Measurements from ENCODE around the gene DOP1B.
"Not testable (repeated sequence)": the region's sequence is repeated elsewhere in the genome, so short reads cannot be mapped to it uniquely, and the experiment has no call there.

The DOP1B gene

DNA sequence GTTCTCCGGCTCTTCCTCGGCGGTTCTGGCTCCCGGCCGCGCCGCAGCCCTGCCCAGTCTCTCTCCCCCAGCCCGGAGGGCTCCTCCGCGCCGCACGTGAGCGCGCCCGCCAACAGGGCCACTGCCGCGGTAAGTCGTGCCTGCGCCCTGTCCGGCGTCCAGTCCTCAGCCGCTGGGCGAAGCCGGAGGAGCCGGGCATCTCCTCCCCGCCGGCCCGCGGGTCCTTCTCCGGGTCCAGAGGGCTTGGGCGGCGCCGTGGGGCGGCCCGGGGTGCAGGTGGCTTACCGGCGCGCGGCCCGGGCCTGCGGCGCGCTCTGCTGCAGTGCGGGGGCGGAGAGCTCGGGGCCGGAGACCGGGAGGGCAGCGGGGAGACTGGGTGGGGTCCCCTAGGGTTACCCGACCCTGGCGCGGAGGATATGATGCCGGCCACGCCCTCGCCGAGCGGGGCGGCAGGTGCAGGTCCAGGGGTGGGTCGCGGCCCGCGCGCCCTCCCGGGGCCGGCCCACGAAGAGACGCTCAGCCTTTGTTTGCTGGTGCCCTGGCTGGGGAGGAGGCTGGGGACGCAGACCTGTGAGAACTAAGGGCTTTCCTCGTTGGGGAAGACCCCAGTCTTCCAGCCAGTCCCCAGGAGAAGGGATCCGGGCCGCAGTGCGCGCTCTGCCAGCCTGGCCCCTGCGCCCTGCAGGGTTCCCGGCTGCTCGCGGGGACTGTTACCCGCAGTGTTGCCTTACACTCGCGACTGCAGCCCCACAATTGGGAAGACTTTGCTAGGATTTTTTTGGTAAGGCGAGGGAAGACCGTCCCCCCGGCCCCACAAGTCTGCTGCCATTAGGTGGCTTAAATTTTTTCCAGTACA is at the start of gene DOP1B:
DOP1B (plus strand) TSS at position 10 of the 856 bp plus-strand sequence. CDS start 7,910 bp downstream, outside the sequence.
- no peak for DNase-seq

DNA sequence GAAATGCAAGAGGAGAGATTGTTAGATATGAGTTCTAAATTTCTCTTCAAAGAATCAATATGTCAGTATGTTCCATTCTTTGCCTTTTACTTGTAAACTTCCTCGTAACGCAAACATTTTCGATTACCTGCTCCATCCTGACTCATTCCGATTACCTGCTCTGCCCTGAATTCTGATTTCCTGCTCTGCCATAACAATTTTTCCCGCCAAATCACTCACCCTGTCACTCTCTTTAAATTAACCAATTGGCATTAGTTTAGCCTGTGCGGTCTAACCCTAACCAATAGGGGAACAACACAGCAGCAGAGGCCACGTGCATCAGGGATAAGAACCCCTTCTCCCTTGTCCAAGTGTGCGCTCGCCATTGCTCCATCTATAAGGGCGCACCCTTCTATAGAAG is 46.8 kb upstream of the DOP1B start:
- no peak for DNase-seq

- no peak for DNase-seq
These were observed 45.4 kb upstream of the DOP1B start for GRCh38 chr21:36111238-36111637.

DNA sequence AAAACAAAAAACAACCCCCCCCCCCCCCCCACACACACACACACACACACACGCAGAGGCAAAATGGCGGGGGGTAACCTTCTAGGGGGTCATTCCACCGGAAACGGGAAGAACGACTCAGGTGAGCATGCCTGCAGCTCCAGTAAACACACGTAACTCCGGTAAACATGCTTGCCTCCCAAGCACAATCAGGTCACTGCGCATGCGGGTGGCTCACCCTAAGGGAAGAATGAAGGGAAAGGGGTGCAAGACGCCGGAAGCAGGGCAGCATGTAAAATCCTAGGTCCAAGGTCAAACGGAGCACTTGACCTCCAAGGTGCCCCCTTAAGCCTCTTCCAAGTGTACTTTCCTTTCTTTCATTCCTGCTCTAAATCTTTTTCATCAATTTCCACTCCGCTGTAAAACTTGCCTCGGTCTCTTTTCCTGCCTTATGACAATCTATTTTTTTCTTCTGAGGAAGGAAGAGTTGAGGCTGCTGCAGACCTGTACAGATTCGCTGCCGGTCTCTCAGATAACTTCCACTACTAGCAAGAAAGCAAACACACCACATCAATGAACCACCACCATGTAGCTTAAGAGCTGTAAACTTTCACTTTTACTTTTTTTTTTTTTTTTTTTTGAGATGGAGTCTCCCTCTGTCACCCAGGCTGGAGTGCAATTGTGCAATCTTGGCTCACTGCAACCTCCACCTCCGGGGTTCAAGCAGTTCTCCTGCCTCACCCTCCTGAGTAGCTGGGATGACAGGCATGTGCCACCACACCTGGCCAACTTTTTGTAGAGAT is 42.8 kb upstream of the DOP1B start:
- DNase-seq: no peak

GRCh38 chr21:36115138-36115730 is 41.4 kb upstream of the DOP1B start:
- no peak for DNase-seq

DNA sequence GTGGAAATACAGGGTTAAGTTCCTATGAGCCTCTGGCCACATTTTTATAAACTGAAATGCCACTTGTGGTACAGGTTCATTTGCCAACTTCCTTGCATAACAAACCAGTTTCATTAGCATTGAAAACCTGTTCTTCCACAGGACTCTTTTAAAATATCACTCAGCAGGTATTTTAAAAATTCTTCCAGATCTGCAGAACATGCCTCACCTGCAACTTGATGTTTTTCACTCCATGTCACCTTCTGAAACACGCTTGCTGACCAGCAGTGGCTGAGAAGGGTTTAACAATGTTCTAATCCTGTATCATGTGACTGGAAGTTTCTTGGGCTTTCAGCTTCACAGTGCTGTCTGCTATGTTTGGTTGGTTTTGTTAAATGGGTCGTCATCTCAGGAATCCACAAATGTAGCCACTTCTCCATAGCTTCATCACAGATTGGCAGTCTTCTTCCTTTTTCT is 39.3 kb upstream of the DOP1B start:
- DNase-seq: no peak

- DNase-seq: no peak
These were observed 36.2 kb upstream of the DOP1B start for GRCh38 chr21:36120304-36120888.

GRCh38 chr21:36122977-36123376 is 33.6 kb upstream of the DOP1B start:
- no peak for DNase-seq

- DNase-seq: no peak
These were observed 32.2 kb upstream of the DOP1B start for GRCh38 chr21:36124395-36124794.

GRCh38 chr21:36125512-36126207 is 31.0 kb upstream of the DOP1B start:
- DNase-seq: no peak

DNA sequence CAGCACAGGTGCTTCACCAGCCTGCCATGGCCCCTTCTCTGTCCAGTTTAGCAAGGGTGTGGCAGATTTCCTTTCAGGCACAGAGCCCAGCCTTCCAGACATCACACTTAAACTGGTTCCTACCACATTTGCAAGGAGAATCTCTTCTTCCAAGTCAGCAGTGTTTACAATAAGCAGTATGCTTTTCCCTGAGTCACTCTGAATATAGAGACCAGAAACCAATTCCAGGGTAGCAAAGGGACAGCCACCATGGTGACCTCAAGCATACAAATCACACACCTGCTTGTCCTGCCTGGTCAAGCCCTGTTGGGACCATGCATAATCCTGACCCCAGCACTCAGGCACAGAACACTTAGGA is 30.4 kb upstream of the DOP1B start:
- DNase-seq: no peak

DNA sequence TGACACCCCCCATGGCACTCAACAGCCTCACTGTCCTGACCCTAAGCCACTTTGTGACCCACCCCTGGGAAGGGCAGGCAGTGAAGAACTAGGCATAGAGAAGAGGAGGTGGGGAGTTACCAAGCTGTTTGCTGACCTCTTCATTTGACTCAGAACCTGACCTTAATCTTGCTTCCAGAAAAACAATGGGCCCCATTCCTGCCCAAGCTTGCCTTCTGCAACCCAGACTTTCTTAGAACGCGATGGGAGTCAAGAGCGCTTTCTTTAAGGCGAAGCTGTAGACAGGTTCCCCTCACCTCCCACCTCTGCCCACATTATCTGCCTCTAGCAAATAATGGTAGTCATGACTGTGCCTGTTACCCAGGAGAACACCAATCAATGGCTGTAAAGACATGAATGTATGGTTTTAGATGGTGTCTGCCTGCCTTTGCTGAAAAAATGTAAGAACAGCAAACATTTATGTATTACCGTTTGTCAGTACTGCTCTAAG is 30.0 kb upstream of the DOP1B start:
- DNase-seq: no peak

DNA sequence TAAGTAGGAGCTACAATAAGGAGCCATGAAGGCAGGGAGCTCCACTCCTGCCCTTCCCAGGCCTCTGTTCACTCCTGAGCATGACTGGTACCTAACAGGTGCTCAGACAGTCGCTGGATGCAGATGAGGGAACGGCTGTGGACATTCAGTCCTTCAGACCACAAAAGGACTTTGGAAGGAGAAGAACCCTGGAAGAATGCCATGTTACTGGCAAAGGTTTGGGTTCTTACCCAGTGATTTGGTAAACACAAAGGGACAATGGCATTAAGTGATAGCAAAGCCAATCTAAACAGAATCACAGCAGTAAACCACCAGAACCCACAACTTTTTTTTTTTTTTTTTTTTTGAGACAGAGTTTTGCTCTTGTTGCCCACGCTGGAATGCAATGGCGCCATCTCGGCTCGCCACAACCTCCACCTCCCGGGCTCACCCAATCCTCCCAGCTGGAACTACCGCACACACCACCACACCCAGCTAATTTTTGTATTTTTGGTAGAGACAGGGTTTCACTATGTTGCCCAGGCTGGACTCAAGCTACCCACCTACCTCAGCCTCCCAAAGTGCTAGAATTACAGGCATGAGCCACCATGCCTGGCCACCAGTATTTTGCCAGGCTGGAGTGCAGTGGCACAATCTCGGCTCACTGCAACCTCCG is 29.2 kb upstream of the DOP1B start:
- no peak for DNase-seq

DNA sequence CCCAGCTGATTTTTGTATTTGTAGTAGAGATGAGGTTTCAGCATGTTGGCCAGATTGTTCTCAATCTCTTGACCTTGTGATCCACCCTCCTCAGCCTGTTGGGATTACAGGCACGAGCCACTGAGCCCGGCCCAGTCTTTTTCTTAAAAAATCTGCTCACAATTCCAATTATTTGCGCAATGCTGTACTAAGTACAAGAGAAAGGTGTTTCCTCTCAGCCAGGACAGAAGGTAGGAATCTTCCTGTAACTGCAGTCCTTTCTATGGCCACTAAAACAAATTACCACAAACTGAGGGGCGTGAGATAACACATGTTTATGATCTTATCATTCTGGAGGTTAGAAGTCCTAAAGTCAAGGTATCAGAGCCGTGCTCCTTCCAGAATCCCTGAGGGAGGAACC is 28.6 kb upstream of the DOP1B start:
- DNase-seq: no peak

DNA sequence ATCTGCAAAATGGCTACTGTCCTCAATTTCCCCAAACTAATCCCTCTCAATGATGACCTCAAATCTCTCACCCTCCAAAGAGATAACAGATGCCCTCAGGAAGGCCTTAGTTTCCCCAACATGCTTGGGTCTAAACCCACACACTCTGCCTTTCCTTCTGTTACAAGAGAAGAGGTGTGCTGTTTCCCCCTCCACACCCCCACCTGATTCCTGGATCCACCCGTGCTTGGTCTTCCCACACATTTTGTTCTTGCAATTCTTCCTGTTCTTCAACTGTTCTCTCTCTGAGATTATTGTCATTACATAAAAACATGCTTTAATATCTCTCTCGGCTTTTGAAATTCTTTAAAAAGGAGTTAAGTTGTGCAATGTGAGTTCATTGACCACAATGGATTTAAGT is 27.4 kb upstream of the DOP1B start:
- DNase-seq: no peak

DNA sequence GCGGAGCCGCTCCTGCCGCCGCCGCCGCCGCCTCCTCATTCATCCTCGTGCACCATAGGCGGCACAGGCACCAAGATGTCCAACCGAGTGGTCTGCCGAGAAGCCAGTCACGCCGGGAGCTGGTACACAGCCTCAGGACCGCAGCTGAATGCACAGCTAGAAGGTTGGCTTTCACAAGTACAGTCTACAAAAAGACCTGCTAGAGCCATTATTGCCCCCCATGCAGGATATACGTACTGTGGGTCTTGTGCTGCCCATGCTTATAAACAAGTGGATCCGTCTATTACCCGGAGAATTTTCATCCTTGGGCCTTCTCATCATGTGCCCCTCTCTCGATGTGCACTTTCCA is 26.2 kb upstream of the DOP1B start:
- DNase-seq: not testable (repeated sequence)

GRCh38 chr21:36130839-36131238 is 25.8 kb upstream of the DOP1B start:
- not testable (repeated sequence) for DNase-seq

DNA sequence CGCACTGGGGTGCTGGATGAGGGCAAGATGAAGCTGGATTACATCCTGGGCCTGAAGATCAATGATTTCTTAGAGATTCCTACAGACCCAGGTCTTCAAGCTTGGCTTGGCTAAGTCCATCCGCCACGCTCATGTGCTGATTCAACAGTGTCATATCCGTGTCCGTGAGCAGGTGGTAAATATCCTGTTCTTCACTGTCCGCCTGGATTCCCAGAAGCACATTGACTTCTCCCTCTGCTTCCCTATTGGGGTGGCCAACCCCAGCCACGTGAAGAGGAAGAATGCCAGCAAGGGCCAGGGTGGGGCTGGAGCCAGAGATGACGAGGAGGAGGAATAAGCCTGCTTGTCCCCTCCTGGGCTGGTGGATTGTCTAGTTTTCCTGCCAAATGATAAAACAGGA is 23.9 kb upstream of the DOP1B start:
- no peak for DNase-seq

DNA sequence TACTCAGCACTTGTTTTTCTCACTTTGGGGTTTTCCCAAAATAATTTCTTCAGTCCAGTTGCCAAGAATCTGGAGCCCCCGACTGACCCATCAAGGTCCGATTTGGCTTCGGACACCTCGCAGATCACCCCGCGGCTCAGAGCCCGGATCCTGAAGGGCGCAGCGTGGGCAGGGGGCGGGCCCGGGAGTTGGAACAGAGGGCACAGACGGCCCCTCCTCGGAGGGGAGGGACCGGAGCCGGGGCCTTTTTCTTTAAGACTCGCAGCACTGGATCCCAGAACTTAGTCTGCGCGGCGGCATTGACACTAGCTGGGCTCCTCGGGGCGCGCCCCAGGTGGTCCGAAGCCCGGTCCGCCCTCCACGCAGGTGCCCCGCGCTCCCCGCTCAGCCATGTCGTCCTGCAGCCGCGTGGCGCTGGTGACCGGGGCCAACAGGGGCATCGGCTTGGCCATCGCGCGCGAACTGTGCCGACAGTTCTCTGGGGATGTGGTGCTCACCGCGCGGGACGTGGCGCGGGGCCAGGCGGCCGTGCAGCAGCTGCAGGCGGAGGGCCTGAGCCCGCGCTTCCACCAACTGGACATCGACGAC is 21.7 kb upstream of the DOP1B start, which contains the start of gene CBR3:
CBR3 (plus strand) TSS at position 277 of the 588 bp plus-strand sequence; CDS start at position 391, 114 bp downstream.
- DNase-seq: no peak

DNA sequence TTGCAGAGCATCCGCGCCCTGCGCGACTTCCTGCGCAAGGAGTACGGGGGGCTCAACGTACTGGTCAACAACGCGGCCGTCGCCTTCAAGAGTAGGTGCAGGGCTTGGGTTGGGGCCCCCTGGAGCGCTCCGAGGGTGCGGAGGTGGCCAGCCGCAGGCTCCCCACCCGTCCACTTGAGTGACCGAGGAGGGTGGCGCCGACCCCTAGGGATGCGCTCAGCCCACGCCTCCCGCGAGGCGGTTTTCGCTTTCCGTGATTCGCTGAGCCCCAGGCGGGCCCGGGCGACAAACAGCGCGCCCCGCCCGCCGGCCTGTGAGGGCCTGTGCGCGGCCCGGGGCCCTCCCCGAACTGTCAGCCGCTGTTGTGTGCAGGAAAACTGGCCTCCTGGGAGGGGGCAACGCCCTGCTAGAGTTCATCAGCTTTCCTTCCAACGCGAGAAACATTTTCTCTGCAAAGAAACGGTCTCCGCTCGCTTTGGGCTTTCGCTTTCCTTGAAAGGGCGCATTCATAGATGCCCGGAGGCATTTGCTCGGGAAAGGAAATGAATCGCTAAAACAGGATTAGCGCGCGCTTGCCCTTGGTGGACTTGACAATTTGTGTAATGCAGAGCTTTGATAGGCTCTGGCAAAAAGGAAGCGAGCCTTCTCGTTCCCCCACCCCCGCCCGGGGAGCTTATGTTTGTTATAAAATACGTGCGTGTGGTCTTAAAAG is 21.1 kb upstream of the DOP1B start:
- no peak for DNase-seq

DNA sequence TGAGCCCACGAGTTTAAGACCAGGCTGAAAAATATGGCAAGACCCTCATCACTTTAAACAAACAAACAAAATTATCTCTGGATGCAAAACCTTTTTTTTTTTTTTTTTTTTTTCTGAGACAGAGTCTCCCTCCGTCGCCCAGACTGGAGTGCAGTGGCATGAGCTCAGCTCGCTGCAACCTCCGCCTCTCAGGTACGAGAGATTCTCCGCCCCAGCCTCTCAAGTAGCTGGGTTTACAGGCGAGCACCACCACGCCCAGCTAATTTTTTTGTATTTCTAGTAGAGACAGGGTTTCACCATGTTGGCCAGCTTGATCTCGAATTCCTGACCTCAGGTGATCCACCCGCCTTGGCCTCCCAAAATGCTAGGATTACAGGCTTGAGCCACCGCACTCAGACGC is 16.8 kb upstream of the DOP1B start:
- DNase-seq: not testable (repeated sequence)

Measured in NCI-H510A (cell line).